Forelimb muscle (tissue), 1 donor: ENCODE data around the gene ELL. TPM values are rescaled to one million over a fixed set of nuclear protein-coding genes. Genes with fewer than 3 reads are reported as not detected.

ENCODE experiments used
- DNase-seq: peaks from one replicate; pipeline ENCODE4 v3.0.0-alpha.2; 2013; ENCODE audit warnings: low read depth
- polyA plus RNA-seq: library from polyadenylated mRNA; unstranded; fragments of 120-200 nt; gene quantifications from one replicate; pipeline ENCODE4 v1.2.1, GENCODE V29; 2013; ENCODE audit not compliant: insufficient read length

Gene ELL
- polyA plus RNA-seq, 1 donor, result 16.8 TPM

- DNase-seq, result no peak
These were observed 75.0 kb downstream of the ELL start for GRCh38 chr19:18446811-18447359.

DNA sequence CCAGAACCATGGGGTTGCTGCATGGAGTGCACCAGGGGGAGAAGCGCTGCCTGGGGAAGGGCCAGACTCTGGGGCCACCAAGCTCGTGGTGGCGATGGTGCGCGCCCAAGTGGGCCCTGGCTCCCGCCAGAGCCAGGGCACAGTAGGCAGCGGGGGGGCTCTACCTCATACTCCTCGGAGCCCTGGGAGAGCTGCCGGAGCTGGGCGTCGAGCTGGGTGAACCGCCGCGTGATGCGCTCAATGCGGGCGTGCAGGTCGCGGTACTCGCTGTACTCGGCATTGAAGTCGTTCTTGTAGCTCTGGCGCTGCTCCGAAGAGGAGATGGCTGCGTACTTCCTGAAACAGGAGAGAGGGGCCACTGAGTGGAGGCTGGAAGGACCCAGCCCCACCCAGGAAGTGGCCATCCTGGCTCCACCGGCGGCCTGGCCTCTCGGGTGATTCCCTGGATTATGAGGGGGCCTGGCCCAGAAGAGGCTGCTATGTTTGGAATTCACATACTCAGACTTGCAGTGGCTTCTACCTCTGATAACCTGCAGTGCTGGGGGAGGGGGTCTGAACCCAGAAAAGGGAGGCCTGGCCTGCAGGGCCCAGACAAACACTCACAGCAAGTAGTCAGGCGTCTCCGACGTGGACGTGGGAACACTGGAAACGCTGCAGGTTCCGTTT lies 75.6 kb downstream of the ELL start:
- DNase-seq, result no peak

GRCh38 chr19:18445262-18445948 lies 76.5 kb downstream of the ELL start:
- DNase-seq, result no peak

DNA sequence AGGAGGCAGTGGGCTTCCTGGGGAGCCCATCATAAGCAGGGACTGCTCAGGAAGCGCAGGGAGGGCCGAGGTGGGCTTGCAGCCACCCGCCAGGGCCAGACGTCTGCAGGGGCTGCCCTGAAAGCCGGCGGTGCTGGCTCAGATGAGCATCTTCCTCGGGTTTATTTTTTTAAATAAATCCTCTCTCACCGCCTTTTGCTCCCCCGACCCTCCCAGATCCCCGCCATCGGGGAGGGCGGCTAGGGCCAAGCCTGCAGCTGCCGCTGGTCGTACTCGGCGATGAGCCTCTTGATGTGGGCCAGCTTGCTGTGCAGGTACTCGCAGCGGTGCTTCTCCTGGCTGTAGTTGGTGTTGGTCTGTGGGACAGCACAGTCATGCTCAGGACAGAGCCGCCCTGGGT lies 77.4 kb downstream of the ELL start:
- DNase-seq, result no peak

- no peak for DNase-seq
These were observed 78.0 kb downstream of the ELL start for GRCh38 chr19:18443831-18444230.

DNA sequence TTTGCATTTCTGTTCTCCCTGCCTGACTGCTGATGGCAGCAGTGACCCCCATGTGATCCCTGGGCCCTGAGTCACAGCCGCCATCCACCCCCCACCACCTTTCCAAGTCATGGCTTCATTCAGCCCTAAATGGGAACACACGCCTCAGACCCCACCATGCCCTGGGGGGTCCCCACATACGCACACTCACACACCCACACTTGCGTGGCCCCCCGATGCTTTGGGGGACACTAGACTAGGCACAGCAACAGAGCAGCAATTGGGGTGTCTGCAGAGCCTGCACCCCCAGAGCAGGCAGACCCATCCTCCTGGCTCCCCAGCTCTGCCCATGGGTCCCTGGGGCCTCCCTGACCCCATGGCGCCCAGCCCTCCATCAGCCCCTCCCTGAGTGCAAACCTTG lies 78.5 kb downstream of the ELL start:
- no peak for DNase-seq

DNA sequence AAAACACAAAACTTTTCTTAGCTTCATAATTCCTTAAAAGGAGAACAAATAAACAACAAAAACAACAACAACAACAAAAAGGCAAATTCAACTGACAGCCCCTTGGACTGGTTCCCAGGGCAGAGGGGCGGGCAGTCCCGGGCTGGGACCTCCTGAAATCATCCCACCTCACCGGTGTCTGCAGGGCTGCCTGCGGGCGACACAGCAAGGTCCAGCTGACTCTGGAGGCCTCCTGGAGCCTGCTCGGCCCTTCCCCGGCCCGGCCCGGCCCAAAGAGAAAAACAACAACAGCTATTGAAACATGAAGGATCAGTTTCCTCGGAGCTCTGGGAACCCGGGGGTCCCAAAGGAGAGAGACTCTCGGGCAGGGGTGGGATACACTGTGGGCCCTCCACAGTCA lies 78.9 kb downstream of the ELL start:
- no peak for DNase-seq

DNA sequence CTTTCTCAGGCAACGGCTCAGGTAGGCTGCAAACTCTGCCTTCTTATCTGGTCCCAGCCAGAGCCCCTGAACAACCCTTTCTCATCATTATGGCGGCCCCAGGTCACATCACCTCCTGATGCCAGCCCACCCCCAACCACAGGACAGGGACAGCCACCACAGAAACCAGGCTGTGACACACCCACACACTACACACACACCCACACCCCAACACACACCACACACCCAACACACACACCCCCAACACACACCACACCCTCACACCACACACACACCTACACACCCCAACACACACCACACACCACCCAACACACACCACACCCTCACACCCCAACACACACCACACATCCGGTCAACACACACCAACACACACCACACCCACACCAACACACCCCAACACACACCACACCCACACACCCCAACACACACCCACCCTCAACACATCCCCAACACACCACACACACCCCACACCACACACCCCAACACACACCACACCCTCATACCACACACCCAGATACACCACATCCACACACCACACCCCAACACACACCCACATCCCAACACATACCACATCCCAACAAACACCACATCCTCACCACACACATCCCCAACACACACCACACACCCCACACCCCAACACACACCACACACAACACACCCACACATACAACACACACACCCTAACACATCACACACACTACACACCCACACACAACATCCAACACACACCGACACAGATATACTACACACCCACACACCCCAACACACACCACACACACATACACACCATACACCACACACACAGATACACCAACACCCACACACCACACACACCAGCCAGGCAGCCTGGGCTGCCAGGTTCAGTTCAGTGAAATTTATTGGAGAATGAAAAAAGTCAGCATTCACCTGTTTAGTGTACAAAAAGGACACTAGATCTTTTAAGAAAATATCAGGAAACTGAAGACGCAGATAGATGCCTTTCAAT lies 79.8 kb downstream of the ELL start:
- DNase-seq, result no peak

DNA sequence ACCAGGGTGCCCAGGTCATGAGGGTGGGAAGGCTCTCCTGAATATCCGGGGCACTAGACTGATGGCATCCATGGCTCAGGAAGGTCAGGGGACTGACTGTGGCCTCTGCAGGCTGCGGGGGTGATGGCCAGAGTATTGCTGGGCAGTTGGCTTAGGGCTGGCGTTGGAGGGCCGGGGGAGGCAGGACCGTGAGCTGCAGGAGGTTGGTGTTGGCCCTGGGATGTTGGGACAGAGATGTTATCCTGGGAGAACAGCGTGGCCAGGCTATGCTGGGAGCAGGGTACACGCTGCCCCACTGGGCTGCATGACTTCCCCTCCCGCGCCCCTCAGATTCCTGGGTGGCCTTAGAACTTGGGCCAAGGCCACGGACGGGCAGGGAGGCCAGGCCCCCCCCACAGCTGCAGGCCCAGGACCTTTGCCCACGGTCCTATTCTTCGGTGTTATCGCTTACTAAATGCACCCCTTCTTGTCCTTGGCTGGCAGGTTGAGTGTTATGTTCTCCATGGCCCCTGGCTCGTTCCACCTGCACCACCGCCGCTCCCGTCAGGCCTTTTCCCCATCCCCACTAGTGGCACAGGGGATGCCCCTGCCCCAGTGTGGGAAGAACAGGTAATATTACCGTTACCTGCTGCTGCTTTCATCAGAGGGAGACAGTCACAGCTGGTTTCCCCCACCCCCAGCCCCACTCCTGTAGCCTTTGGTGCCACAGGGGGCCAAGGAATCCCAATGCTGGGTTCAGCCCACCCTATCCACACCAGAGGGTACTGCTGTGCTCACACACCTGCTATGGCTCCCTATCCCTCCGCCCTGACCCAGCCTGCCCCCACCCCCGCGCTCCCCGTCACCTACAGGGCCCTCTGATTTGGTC lies 80.7 kb downstream of the ELL start:
- DNase-seq, result no peak

GRCh38 chr19:18440415-18440877 lies 81.4 kb downstream of the ELL start:
- DNase-seq, result no peak

DNA sequence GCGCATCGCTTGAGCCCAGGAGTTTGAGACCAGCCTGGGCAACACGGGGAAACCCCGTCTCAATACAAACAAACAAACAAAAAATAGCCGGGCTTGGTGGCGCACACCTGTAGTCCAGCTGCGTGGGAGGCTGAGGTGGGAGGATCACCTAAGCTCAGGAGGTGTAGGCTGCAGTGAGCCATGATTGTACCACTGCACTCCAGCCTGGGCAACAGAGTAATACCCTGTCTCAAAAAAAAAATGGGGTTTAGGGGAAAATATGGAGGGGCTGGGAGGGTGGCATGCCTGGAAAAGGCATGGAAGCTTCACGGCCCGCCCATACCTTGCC lies 82.0 kb downstream of the ELL start:
- no peak for DNase-seq

GRCh38 chr19:18439025-18439909 lies 82.6 kb downstream of the ELL start:
- no peak for DNase-seq

- no peak for DNase-seq
These were observed 83.4 kb downstream of the ELL start for GRCh38 chr19:18438331-18439024.

GRCh38 chr19:18437491-18438330 lies 84.2 kb downstream of the ELL start, which contains the start of gene ISYNA1:
ISYNA1 (minus strand) TSS chr19:18438133; CDS start chr19:18437979, 154 bp downstream.
- DNase-seq, result no peak

GRCh38 chr19:18436671-18437490 lies 85.0 kb downstream of the ELL start:
- DNase-seq, result no peak

DNA sequence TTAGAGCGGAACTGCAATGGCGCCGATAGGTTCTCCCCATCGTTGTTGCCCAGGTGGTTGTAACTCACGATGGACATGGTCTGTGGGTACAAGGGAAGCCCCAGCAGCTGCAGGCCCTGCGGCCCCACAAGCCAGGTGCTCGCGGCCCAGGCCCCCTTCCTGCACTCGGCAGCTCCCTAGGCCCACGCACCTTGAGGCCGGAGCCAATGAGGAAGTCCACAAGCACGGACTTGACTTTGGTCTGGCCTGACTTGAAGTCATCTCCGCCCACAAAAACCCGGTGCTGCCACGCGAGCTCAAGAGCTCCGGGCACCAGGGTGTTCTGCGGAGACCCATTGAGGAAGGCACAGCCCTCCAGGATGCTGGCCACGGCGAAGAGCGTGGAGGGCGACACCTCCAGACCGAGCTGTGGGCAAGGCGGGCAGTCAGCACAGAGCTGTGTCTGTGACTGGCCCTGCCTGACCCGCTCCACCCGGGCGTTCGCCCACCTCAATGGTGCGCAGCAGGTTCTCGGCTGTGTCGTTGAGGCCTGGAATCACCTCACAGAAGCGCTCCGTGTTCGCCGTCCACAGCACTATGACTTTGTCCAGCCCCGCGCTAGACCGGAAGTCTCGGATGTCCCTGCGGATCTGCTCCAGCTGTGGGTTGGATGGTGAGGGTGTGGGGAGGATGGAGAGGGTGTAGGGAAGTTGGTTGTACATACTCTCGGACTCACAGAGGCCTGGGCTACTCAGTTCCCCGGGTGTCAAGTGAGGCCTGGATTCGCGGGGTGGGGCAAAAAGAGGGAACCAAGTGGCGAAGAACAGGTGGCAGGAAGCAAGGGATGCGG lies 85.8 kb downstream of the ELL start:
- DNase-seq, result no peak
